ENCODE measurements around the gene LRRC2.

DNA sequence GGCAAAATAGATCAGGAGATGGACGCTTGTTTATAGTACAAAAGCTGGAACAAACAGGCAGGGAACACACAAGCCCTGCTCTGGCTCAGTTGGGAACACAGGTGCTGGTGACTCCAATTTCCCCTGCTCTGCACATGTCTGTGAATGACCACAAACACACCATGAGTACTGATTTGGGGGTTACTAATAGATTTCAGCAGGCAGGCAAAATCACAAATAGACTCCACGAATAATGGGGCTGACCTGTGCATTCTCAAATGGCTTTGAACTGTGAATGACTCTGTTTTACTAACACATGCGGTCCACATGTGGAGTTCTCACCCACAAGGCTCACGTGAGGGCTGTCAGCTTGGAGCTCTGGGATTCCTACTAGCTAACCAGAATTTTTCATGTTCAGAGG is 64.4 kb downstream of the LRRC2 start:
- TF ChIP-seq CTCF (IDR thresholded peaks at IDR 0.05) (no peak), POLR2A (IDR thresholded peaks at IDR 0.05) (no peak)
